HepG2 (cell line): ENCODE data around the gene SEMA7A. TPM values are rescaled to one million over a fixed set of nuclear protein-coding genes. Genes with fewer than 3 reads are reported as not detected.

Experiments used
- AFF4 ChIP-seq: sonication (generic); formaldehyde crosslinking; IDR thresholded peaks from 2 replicates; pipeline ENCODE4 v1.4.0; 2020; ENCODE audit warnings: missing genetic modification reagents
- AGO2 ChIP-seq: fragments of 200-400 bp; formaldehyde crosslinking; optimal IDR thresholded peaks from 2 replicates; pipeline ENCODE3; 2017; ENCODE audit warnings: mild to moderate bottlenecking, low read depth, low read length, moderate library complexity
- ATF3 ChIP-seq: sonication (generic); formaldehyde crosslinking; IDR thresholded peaks from 2 replicates; pipeline ENCODE4 v1.4.0; 2020; ENCODE audit warnings: missing genetic modification reagents
- DNMT1 ChIP-seq: sonication (generic); formaldehyde crosslinking; IDR thresholded peaks from 2 replicates; pipeline ENCODE4 v1.5.1; 2020; ENCODE audit warnings: mild to moderate bottlenecking, missing genetic modification reagents
- EED ChIP-seq: sonication (generic); formaldehyde crosslinking; IDR thresholded peaks from 2 replicates; pipeline ENCODE4 v1.5.0; 2020; ENCODE audit warnings: mild to moderate bottlenecking, missing genetic modification reagents
- FOXA1 ChIP-seq, 2 experiments: fragments of 450-650 bp in 1 of 2; sonication (generic) in 1 of 2; formaldehyde crosslinking in 1 of 2; IDR thresholded peaks; 2 replicates each; pipeline versions ENCODE4 v1.4.0 to v1.6.1; 2016 to 2020; ENCODE audit warnings: missing genetic modification reagents in 1 of 2
- HNF4A ChIP-seq: sonication (generic); formaldehyde crosslinking; IDR thresholded peaks from 2 replicates; pipeline ENCODE4 v1.4.0; 2020; ENCODE audit warnings: missing genetic modification reagents
- MAFF ChIP-seq: IDR thresholded peaks from 2 replicates; pipeline ENCODE4 v1.6.1; 2011; ENCODE audit warnings: low read depth, low read length, improper control_type of control experiment
- MEIS2 ChIP-seq: sonication (generic); formaldehyde crosslinking; IDR thresholded peaks from 2 replicates; pipeline ENCODE4 v1.9.0; 2021; ENCODE audit warnings: mild to moderate bottlenecking, missing genetic modification reagents
- PBX2 ChIP-seq: IDR thresholded peaks from 2 replicates; pipeline ENCODE4 v1.6.1; 2016; ENCODE audit warnings: control low read depth
- PHF20 ChIP-seq: sonication (generic); formaldehyde crosslinking; IDR thresholded peaks from 2 replicates; pipeline ENCODE4 v1.5.0; 2020; ENCODE audit warnings: mild to moderate bottlenecking, missing genetic modification reagents
- SIX4 ChIP-seq: sonication (generic); formaldehyde crosslinking; IDR thresholded peaks from 2 replicates; pipeline ENCODE4 v1.4.0; 2020; ENCODE audit warnings: missing genetic modification reagents
- SMAD1 ChIP-seq: sonication (generic); formaldehyde crosslinking; IDR thresholded peaks from 2 replicates; pipeline ENCODE4 v1.4.0; 2020; ENCODE audit warnings: missing genetic modification reagents, low read depth, mild to moderate bottlenecking, borderline replicate concordance
- SNAPC2 ChIP-seq: sonication (generic); formaldehyde crosslinking; IDR thresholded peaks from 2 replicates; pipeline ENCODE4 v1.8.1; 2022; ENCODE audit warnings: mild to moderate bottlenecking, missing genetic modification reagents
- TGIF2 ChIP-seq: IDR thresholded peaks from 2 replicates; pipeline ENCODE4 v1.6.1; 2016; ENCODE audit warnings: control low read depth, missing compliant biosample characterization
- THRA ChIP-seq: sonication (generic); formaldehyde crosslinking; IDR thresholded peaks from 2 replicates; pipeline ENCODE4 v1.4.0; 2020; ENCODE audit warnings: missing genetic modification reagents, borderline replicate concordance
- ZNF17 ChIP-seq: sonication (generic); formaldehyde crosslinking; IDR thresholded peaks from 2 replicates; pipeline ENCODE4 v1.5.0; 2020; ENCODE audit warnings: mild to moderate bottlenecking, missing genetic modification reagents
- ZNF235 ChIP-seq: sonication (generic); formaldehyde crosslinking; IDR thresholded peaks from 2 replicates; pipeline ENCODE4 v1.8.1; 2023; ENCODE audit warnings: mild to moderate bottlenecking, missing genetic modification reagents, borderline replicate concordance
- ZNF256 ChIP-seq: sonication (generic); formaldehyde crosslinking; conservative IDR thresholded peaks from 2 replicates; pipeline ENCODE4 v1.4.0; 2020; ENCODE audit warnings: missing genetic modification reagents
- ZNF563 ChIP-seq: sonication (generic); formaldehyde crosslinking; IDR thresholded peaks from 2 replicates; pipeline ENCODE4 v1.8.0; 2022; ENCODE audit warnings: mild to moderate bottlenecking, moderate library complexity, missing genetic modification reagents
- ZNF577 ChIP-seq: sonication (generic); formaldehyde crosslinking; IDR thresholded peaks from 2 replicates; pipeline ENCODE4 v1.4.0; 2020; ENCODE audit warnings: mild to moderate bottlenecking, low read depth, missing genetic modification reagents, borderline replicate concordance
- ZNF660 ChIP-seq: sonication (generic); formaldehyde crosslinking; IDR thresholded peaks from 2 replicates; pipeline ENCODE4 v1.5.1; 2020; ENCODE audit warnings: mild to moderate bottlenecking, low read depth, missing genetic modification reagents, borderline replicate concordance
- ZNF672 ChIP-seq: sonication (generic); formaldehyde crosslinking; IDR thresholded peaks from 2 replicates; pipeline ENCODE4 v1.8.1; 2022; ENCODE audit warnings: missing genetic modification reagents
- ZNF703 ChIP-seq: sonication (generic); formaldehyde crosslinking; IDR thresholded peaks from 2 replicates; pipeline ENCODE4 v1.5.1; 2020; ENCODE audit warnings: missing genetic modification reagents, mild to moderate bottlenecking, moderate library complexity, borderline replicate concordance
- polyA plus RNA-seq, 8 experiments: library from polyadenylated mRNA; depleted of rRNA in 3 of 8; stranded (reverse) in 7 of 8; unstranded in 1 of 8; fragments of >200 nt; fragmentation: Illumina TruSeq in 4 of 8; extraction: Trizol in 4 of 8; gene quantifications; 2 replicates each; pipeline versions ENCODE4 v1.2.1 to v1.2.3, GENCODE V29; 2011 to 2016; ENCODE audit warnings: low read depth in 4 of 8, missing spikeins in 1 of 8, mixed read lengths in 1 of 8; ENCODE audit not compliant: insufficient read depth in 1 of 8
- total RNA-seq, 5 experiments: library from RNA; depleted of rRNA; stranded (reverse); fragments of >200 nt; fragmentation: Illumina TruSeq; extraction: Trizol; gene quantifications; 2 replicates each; pipeline ENCODE4 v1.2.3, GENCODE V29; 2016; ENCODE audit warnings: low read depth in 1 of 5

SEMA7A gene
- total and polyA plus RNA-seq, 2 of the 13 experiments (the other 11 are each of a cell fraction or from before 2014, with no cell fraction given) = 9.0 to 15.8 TPM

- TF ChIP-seq THRA (CRISPR knock-in tag) (peak; percentile 99), ATF3 (CRISPR knock-in tag) (peak; percentile 79), MEIS2 (peak; percentile 83; the same call in 1 of the 2 replicates), ZNF672 (no peak), AGO2 (no peak), ZNF660 (CRISPR knock-in tag) (no peak), ZNF256 (CRISPR knock-in tag) (no peak), MAFF (no peak), ZNF235 (CRISPR knock-in tag) (no peak), PBX2 (CRISPR knock-in tag) (peak; percentile 16; the same call in 1 of the 2 replicates), EED (CRISPR knock-in tag) (no peak), DNMT1 (no peak), FOXA1 (IDR thresholded peaks at IDR 0.05) (peak; percentile 87), FOXA1 (CRISPR knock-in tag; IDR thresholded peaks at IDR 0.05) (peak; percentile 98), HNF4A (peak; percentile 83), ZNF703 (peak; percentile 87; the same call in 1 of the 2 replicates), SIX4 (CRISPR knock-in tag) (peak; percentile 29; the same call in 1 of the 2 replicates), AFF4 (CRISPR knock-in tag) (0 out of 2 replicates have a peak, but pooled peaks have one; percentile 14), ZNF563 (CRISPR knock-in tag) (no peak), PHF20 (CRISPR knock-in tag) (no peak), SNAPC2 (CRISPR knock-in tag) (no peak), ZNF17 (CRISPR knock-in tag) (no peak), SMAD1 (CRISPR knock-in tag) (no peak), TGIF2 (CRISPR knock-in tag) (peak; percentile 61; the same call in 1 of the 2 replicates), ZNF577 (no peak)
Observed at GRCh38 chr15:74443100-74443909, 9.5 kb upstream of the SEMA7A start (continued).
